HEK293T (cell line): ENCODE data around the gene ASTN2.

ENCODE experiments used
- CTCF ChIA-PET: fragments of 350-600 bp; formaldehyde crosslinking; extraction: SDS; loops from one replicate; lab custom pipeline; 2021; ENCODE audit warnings: antibody characterized with exemption, inconsistent platforms; lab: Yijun Ruan, JAX
- POLR2A ChIA-PET: fragments of 350-600 bp; formaldehyde crosslinking; extraction: SDS; loops from one replicate; lab custom pipeline; 2020; ENCODE audit warnings: antibody characterized with exemption, inconsistent platforms; lab: Yijun Ruan, JAX
- DNase-seq: peaks from one replicate; pipeline ENCODE4 v3.0.0; 2012; ENCODE audit warnings: mixed read lengths; ENCODE audit errors: extremely low spot score
- ARNT ChIP-seq: fragments of 450-650 bp; IDR thresholded peaks from 2 replicates; pipeline ENCODE4 v1.6.1; 2017; ENCODE audit warnings: mild to moderate bottlenecking
- BHLHE40 ChIP-seq: fragments of 450-650 bp; IDR thresholded peaks from 2 replicates; pipeline ENCODE4 v1.6.1; 2016; ENCODE audit warnings: mild to moderate bottlenecking, moderate library complexity, borderline replicate concordance
- CTBP1 ChIP-seq: fragments of 450-650 bp; IDR thresholded peaks from 2 replicates; pipeline ENCODE4 v1.6.1; 2016; ENCODE audit warnings: borderline replicate concordance
- ELF4 ChIP-seq: fragments of 450-650 bp; IDR thresholded peaks from 2 replicates; pipeline ENCODE4 v1.6.1; 2017; ENCODE audit warnings: antibody characterized with exemption
- FOXA1 ChIP-seq: fragments of 450-650 bp; IDR thresholded peaks from 2 replicates; pipeline ENCODE4 v1.6.1; 2016; ENCODE audit warnings: mild to moderate bottlenecking
- FOXK2 ChIP-seq: fragments of 450-650 bp; IDR thresholded peaks from 2 replicates; pipeline ENCODE4 v1.6.1; 2016; ENCODE audit warnings: mild to moderate bottlenecking
- FOXM1 ChIP-seq: fragments of 450-650 bp; IDR thresholded peaks from 2 replicates; pipeline ENCODE4 v1.6.1; 2017; ENCODE audit warnings: mild to moderate bottlenecking, borderline replicate concordance
- HDGF ChIP-seq: fragments of 450-650 bp; IDR thresholded peaks from 2 replicates; pipeline ENCODE4 v1.6.1; 2017; ENCODE audit warnings: antibody characterized with exemption, borderline replicate concordance
- L3MBTL2 ChIP-seq: fragments of 450-650 bp; conservative IDR thresholded peaks from 2 replicates; pipeline ENCODE4 v1.6.1; 2016; ENCODE audit warnings: mild to moderate bottlenecking
- LEF1 ChIP-seq: fragments of 450-650 bp; IDR thresholded peaks from 2 replicates; pipeline ENCODE4 v1.6.1; 2017; ENCODE audit warnings: mild to moderate bottlenecking, borderline replicate concordance
- NFRKB ChIP-seq: fragments of 450-650 bp; IDR thresholded peaks from 2 replicates; pipeline ENCODE4 v1.6.1; 2016; ENCODE audit warnings: mild to moderate bottlenecking, moderate library complexity
- SP1 ChIP-seq: fragments of 450-650 bp; IDR thresholded peaks from 2 replicates; pipeline ENCODE4 v1.6.1; 2017
- SUZ12 ChIP-seq: fragments of 450-650 bp; IDR thresholded peaks from 2 replicates; pipeline ENCODE4 v1.6.1; 2016; ENCODE audit warnings: mild to moderate bottlenecking
- TARDBP ChIP-seq: fragments of 450-650 bp; IDR thresholded peaks from 2 replicates; pipeline ENCODE4 v1.6.1; 2016
- ZNF384 ChIP-seq: fragments of 450-650 bp; IDR thresholded peaks from 2 replicates; pipeline ENCODE4 v1.6.1; 2016
- TF ChIP-seq, protein P1 (sequence below): fragments of 450-650 bp; IDR thresholded peaks from 2 replicates; pipeline ENCODE4 v1.6.1; 2016

Gene ASTN2

DNA sequence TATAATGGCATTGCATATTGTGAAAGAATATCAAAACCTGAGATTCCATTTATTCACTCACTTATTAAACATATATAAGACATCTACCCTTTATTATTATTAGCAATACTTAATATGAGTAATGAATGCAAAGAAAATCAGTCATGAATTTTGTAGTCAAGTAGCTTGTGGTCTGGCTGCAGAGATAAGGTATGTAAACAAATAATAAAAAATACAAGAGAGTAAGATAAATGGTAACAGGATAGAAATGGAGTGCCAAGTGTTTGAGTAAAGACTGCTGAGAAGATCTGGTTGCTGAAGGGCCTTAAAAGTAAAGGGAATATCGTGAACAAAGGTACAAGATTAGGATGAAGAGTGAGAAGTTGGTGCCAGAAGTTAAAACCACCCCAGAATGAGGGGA, 709.3 kb downstream of the ASTN2 start:
- POLR2A ChIA-PET = no interaction called here
- TF ChIP-seq ZNF384 (no peak), ARNT (no peak), TARDBP (no peak), CTBP1 (no peak), SP1 (no peak), FOXK2 (no peak), L3MBTL2 (no peak), LEF1 (no peak), SUZ12 (no peak), FOXM1 (no peak), FOXA1 (no peak)
- CTCF ChIA-PET = no interaction called here
- DNase-seq = no peak

DNA sequence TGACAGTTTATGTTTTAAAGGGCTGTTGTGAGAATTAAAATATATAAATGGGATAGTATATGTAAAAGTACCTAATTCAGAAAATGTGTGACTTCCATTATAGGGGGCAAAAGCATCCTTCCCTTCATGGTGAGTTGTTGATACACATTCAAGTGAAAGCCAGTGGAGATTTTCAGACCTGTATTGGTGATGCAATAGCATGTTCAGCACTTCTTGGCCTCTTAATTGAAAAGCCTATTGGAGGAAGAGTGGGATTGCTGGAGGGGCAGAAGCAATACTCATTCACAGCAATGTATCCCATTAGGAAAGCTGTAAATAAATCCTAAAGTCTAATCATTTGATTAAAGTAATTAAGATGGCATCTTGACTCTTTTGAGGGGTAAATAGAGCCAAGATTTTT, 710.4 kb downstream of the ASTN2 start:
- ChIA-PET CTCF (no interaction called here), POLR2A (no interaction called here)
- TF ChIP-seq LEF1 = no peak
- TF ChIP-seq SP1 = no peak
- TF ChIP-seq BHLHE40 = no peak
- no peak for DNase-seq

DNA sequence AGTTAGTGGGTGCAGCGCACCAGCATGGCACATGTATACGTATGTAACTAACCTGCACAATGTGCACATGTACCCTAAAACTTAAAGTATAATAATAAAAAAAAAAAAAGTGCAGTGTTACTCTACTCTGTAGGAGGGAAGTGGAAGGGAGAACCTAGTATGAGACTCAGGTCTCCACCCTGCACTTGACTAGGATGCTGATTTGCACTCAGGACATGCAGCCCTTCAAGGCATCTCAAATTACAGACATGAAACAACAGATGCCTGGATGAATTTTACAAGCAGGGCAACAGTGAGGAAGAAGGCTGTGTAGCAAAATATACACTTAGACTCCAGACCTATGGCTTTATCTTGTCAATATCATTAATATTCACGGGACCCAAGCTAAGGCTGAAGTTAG, 711.2 kb downstream of the ASTN2 start:
- ChIA-PET POLR2A (no interaction called here), CTCF (no interaction called here)
- no peak for DNase-seq
- TF ChIP-seq CTBP1 (no peak), FOXK2 (no peak), ZNF384 (no peak), FOXM1 (no peak), ELF4 (no peak), LEF1 (no peak), SP1 (no peak), TARDBP (no peak), NFRKB (no peak), L3MBTL2 (no peak)
- TF ChIP-seq, protein P1, sequence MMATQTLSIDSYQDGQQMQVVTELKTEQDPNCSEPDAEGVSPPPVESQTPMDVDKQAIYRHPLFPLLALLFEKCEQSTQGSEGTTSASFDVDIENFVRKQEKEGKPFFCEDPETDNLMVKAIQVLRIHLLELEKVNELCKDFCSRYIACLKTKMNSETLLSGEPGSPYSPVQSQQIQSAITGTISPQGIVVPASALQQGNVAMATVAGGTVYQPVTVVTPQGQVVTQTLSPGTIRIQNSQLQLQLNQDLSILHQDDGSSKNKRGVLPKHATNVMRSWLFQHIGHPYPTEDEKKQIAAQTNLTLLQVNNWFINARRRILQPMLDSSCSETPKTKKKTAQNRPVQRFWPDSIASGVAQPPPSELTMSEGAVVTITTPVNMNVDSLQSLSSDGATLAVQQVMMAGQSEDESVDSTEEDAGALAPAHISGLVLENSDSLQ = no peak

DNA sequence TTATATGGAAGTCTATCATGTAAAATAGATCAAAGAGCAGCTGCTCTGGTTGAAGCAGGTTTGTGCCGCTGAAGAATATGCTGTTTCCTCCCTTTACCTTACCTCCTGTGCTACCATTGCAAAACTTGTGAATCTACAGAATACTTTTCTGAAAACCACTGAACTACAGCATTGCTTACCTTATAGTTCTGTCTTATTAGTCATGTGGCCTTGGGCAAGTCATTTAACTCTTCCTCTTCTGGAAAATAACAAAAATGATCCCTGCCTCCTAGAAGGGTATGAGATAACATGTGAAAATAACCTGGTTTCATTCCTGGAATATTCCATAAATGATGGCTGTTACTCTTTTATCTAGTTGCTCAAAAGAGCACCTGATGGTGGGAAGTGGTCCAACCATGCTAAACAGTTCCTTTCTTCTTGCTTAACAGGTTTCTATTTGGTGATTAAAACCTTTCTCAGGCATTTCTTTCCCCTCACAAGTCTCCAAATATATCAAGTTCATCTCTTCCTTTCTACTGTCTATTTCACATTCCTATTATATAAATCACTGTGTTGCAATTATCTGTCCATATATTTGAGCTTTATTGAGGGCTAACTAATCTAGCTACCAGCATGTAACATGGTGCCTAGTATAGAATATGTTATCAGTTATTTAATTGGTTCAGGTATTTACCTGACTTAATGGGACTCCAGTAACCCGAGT, 712.8 kb downstream of the ASTN2 start:
- CTCF ChIA-PET = no interaction called here
- no peak for TF ChIP-seq NFRKB
- no peak for TF ChIP-seq L3MBTL2
- no peak for TF ChIP-seq CTBP1
- no peak for TF ChIP-seq FOXM1
- no peak for TF ChIP-seq HDGF
- TF ChIP-seq FOXK2 = no peak
- no peak for TF ChIP-seq ZNF384
- no peak for TF ChIP-seq ARNT
- no peak for TF ChIP-seq FOXA1
- POLR2A ChIA-PET = interaction anchor here (0.8 kb wide), 1 partner anchor 15 kb away, joined by 3 read pairs; the partner anchor contains the start of gene TRIM32
- DNase-seq = no peak

DNA sequence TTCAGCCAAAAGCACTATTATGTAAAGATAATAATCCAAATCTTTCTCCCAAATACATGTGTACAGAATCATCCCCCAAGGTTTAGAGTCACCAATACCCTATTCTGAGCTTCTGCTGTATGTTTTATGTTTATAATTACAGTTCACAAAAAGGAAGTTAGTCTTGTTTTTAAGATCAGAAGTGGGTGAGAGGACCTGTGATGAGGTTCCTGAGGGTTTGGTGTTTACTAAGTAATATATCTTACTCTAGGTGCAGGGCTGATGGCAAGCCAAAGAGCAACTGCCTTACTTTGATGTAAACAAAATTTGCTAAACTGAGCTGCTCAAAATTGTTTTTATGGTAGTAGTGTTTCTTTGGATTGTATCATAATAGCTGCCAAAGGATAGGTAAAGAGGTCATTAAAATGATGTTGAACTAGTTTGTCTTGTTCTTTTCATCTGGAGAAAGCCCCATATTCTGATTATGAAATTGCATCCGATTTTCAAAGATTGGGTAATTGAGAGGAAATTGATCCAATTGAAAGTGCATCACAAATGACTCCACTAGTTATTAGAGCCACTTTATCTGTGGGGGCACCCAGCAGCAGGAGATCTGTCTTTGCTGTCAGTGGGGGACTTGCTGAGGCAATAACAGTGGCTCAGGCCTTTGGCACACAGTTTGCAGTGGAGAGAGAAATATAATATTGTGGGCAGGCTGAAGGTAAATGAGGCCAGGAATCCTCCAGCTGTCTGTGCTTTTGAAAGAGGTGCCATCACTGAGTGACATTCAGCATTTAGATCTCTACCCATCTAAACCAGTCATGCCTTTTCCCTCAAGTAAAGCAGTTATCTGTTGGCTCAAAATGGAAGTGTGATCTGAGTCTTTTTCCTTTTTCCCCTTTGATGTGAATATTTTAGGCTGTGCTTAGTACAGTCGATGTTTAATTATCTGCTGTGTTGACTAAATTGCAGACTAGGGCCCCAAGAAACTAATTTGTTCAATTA, 713.7 kb downstream of the ASTN2 start:
- ChIA-PET POLR2A (no interaction called here), CTCF (no interaction called here)
- TF ChIP-seq LEF1 (no peak), ZNF384 (no peak), FOXM1 (no peak)
- no peak for DNase-seq

DNA sequence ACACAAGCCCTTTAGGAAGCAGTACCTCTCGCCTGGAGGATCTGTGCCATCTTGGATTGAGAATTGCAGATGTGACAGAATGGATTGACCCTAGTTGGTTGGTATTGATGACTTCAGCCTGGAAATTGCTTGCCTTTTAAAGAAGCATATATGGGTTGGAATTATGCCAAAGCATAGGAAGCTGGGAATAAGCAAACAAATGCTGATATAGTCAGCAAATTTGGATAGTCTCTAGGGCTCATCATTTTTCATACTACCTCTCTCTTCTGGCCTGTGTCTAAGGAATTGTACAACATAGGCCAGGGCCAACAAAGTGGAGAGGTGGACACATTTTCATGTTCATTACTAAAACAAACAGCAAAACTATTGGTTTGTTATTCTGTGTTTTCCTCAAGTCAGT, 714.6 kb downstream of the ASTN2 start:
- DNase-seq = no peak
- TF ChIP-seq TARDBP = no peak
- TF ChIP-seq BHLHE40 = no peak
- no peak for TF ChIP-seq ZNF384
- no peak for TF ChIP-seq ELF4
- TF ChIP-seq L3MBTL2 = no peak
- TF ChIP-seq CTBP1 = no peak
- TF ChIP-seq, protein P1 = no peak
- no peak for TF ChIP-seq NFRKB
- no peak for TF ChIP-seq FOXA1
- no peak for TF ChIP-seq FOXM1
- TF ChIP-seq ARNT = no peak
- no peak for TF ChIP-seq SP1
- no peak for TF ChIP-seq FOXK2
- TF ChIP-seq SUZ12 = no peak
- no peak for TF ChIP-seq LEF1
- ChIA-PET POLR2A (no interaction called here), CTCF (no interaction called here)
